Breast epithelium (tissue), 4 donors: Measurements from ENCODE around the gene BTN2A1. TPM values are rescaled to one million over a fixed set of nuclear protein-coding genes. Genes with fewer than 3 reads are reported as not detected.
"Not testable (repeated sequence)": the region's sequence is repeated elsewhere in the genome, so short reads cannot be mapped to it uniquely, and the experiment has no call there.

Source experiments
- DNase-seq, 2 donors: peaks; one replicate each; pipeline ENCODE4 v3.0.0-alpha.2; 2019; ENCODE audit warnings: low spot score in 2 of 2
- H3K27ac ChIP-seq, 2 donors: fragments of 200-600 bp; sonication (generic) in 1 of 2; one replicate each; pipeline ENCODE4 v1.5.1; 2016 to 2019; ENCODE audit warnings: mild to moderate bottlenecking in 1 of 2
- H3K27me3 ChIP-seq, 2 donors: fragments of 200-600 bp; sonication (generic) in 1 of 2; one replicate each; pipeline versions ENCODE4 v1.5.1 to v1.6.0; 2017 to 2019; ENCODE audit warnings: control low read depth in 1 of 2, mild to moderate bottlenecking in 1 of 2
- H3K36me3 ChIP-seq: fragments of 200-600 bp; one replicate; pipeline ENCODE4 v1.5.1; 2019
- H3K4me1 ChIP-seq, 2 donors: fragments of 200-600 bp; sonication (generic); one replicate each; pipeline ENCODE4 v1.5.1; 2016 to 2019; ENCODE audit warnings: control low read depth in 1 of 2
- H3K4me3 ChIP-seq, 3 donors: fragments of 200-600 bp; sonication (generic); 1 replicate in 2 of 3; 2 replicates in 1 of 3; pipeline ENCODE4 v1.5.1; 2016 to 2019; ENCODE audit warnings: mild to moderate bottlenecking in 3 of 3, moderate library complexity in 2 of 3
- H3K9me3 ChIP-seq, 2 donors: fragments of 200-600 bp; sonication (generic) in 1 of 2; one replicate each; pipeline ENCODE4 v1.5.1; 2016 to 2019; ENCODE audit warnings: control low read depth in 1 of 2
- CTCF ChIP-seq, 3 donors: fragments of 450-650 bp; IDR thresholded peaks; one replicate each; pipeline ENCODE4 v1.5.1; 2016 to 2017; ENCODE audit warnings: antibody characterized with exemption in 3 of 3, mild to moderate bottlenecking in 3 of 3, moderate library complexity in 3 of 3
- POLR2A ChIP-seq: fragments of 450-650 bp; IDR thresholded peaks from one replicate; pipeline ENCODE4 v1.6.1; 2016; ENCODE audit warnings: antibody characterized with exemption, mild to moderate bottlenecking, moderate library complexity
- POLR2AphosphoS5 ChIP-seq, 3 donors: sonication (generic); formaldehyde crosslinking; IDR thresholded peaks; one replicate each; pipeline ENCODE4 v1.6.1; 2017; ENCODE audit warnings: antibody characterized with exemption in 3 of 3
- intact Hi-C: fragments of 100-400 bp; cut with DNase I; formaldehyde crosslinking; loops from one replicate; pipeline ENCODE4 v1.15.1; 2023; ENCODE audit warnings: low total_unique reads
- total RNA-seq, 3 donors: library from RNA; depleted of rRNA; stranded (reverse); fragments of >200 nt; gene quantifications; one replicate each; pipeline ENCODE4 v1.1.0, GENCODE V29; 2016

The BTN2A1 gene
- total RNA-seq, 3 donors from 2014 or later = 10.6 to 19.6 (median 14.1) TPM

GRCh38 chr6:26455357-26455970, 2.3 kb upstream of the BTN2A1 start:
- TF ChIP-seq POLR2A = no peak
- no peak for TF ChIP-seq POLR2AphosphoS5 (IDR thresholded peaks at IDR 0.05)
- no peak for TF ChIP-seq CTCF (IDR thresholded peaks at IDR 0.05)
- Histone ChIP-seq H3K36me3 (no peaks in the 10 kb centered on the region), H3K4me1 (peaks cover 0 to 11% of the 10 kb centered on the region in 2 donors), H3K4me3 (no peak overlapping the region), H3K9me3 (no peaks in the 10 kb centered on the region), H3K27ac (no peak overlapping the region), H3K27me3 (no peaks in the 10 kb centered on the region)
- no peak for DNase-seq
- intact Hi-C loops = loop anchor here (10.0 kb wide), 1 partner anchor 111 kb away; no protein-coding TSS in a partner anchor

GRCh38 chr6:26457264-26457805, 420 bp upstream of the BTN2A1 start:
- peak overlapping the region; percentile 79 to 98 for H3K27ac ChIP-seq
- peaks cover 6 to 18% of the 10 kb centered on the region in 2 donors for H3K4me1 ChIP-seq
- H3K36me3 ChIP-seq = no peaks in the 10 kb centered on the region
- no peaks in the 10 kb centered on the region for H3K27me3 ChIP-seq
- no peak for DNase-seq
- H3K9me3 ChIP-seq = no peaks in the 10 kb centered on the region
- TF ChIP-seq CTCF (IDR thresholded peaks at IDR 0.05) (no peak), POLR2AphosphoS5 (IDR thresholded peaks at IDR 0.05) (no peak), POLR2A (no peak)
- peak overlapping the region; percentile 84 to 94 (median 86) for H3K4me3 ChIP-seq
- intact Hi-C loops = loop anchor here (10.0 kb wide), 1 partner anchor 113 kb away; no protein-coding TSS in a partner anchor

- DNase-seq = no peak
- H3K9me3 ChIP-seq = no peaks in the 10 kb centered on the region
- H3K4me3 ChIP-seq = peak overlapping the region; percentile 84 to 94 (median 86)
- no peaks in the 10 kb centered on the region for H3K36me3 ChIP-seq
- no peak overlapping the region for H3K27ac ChIP-seq
- H3K4me1 ChIP-seq = peaks cover 6 to 18% of the 10 kb centered on the region in 2 donors
- H3K27me3 ChIP-seq = no peaks in the 10 kb centered on the region
- TF ChIP-seq CTCF (IDR thresholded peaks at IDR 0.05) (no peak), POLR2AphosphoS5 (IDR thresholded peaks at IDR 0.05) (no peak), POLR2A (no peak)
- intact Hi-C loops = loop anchor here (10.0 kb wide), 1 partner anchor 114 kb away; no protein-coding TSS in a partner anchor
Measured at GRCh38 chr6:26459023-26459810, 1.5 kb downstream of the BTN2A1 start.

GRCh38 chr6:26461353-26461752, 3.6 kb downstream of the BTN2A1 start:
- H3K27me3 ChIP-seq, H3K9me3 ChIP-seq, H3K4me3 ChIP-seq, DNase-seq, H3K27ac ChIP-seq, H3K36me3 ChIP-seq, intact Hi-C loops: not testable (repeated sequence)
- H3K4me1 ChIP-seq = peaks cover 6 to 18% of the 10 kb centered on the region in 2 donors

- peaks cover 4% of the 10 kb centered on the region for H3K36me3 ChIP-seq
Measured at GRCh38 chr6:26464014-26464413, 6.3 kb downstream of the BTN2A1 start.

More at GRCh38 chr6:26464014-26464413, 6.3 kb downstream of the BTN2A1 start:
- Histone ChIP-seq H3K4me3 (no peak overlapping the region), H3K27ac (no peak overlapping the region), H3K27me3 (no peaks in the 10 kb centered on the region), H3K9me3 (no peaks in the 10 kb centered on the region), H3K4me1 (peaks cover 6 to 18% of the 10 kb centered on the region in 2 donors)
- no peak for DNase-seq
- intact Hi-C loops = no loop called here
- TF ChIP-seq CTCF (IDR thresholded peaks at IDR 0.05) (no peak), POLR2AphosphoS5 (IDR thresholded peaks at IDR 0.05) (no peak), POLR2A (no peak)
